Measurements from ENCODE around the gene TBX2.

Gene TBX2

GRCh38 chr17:61380836-61381525, 18.7 kb upstream of the TBX2 start:
- Histone ChIP-seq H3K4me3 (ENCODE audit: low read depth, low read length, poor library complexity, severe bottlenecking) (no peak overlapping the region), H3K4me1 (ENCODE audit: insufficient read depth, low read length, severe bottlenecking) (no peaks in the 10 kb centered on the region)
- TF ChIP-seq, protein P1, sequence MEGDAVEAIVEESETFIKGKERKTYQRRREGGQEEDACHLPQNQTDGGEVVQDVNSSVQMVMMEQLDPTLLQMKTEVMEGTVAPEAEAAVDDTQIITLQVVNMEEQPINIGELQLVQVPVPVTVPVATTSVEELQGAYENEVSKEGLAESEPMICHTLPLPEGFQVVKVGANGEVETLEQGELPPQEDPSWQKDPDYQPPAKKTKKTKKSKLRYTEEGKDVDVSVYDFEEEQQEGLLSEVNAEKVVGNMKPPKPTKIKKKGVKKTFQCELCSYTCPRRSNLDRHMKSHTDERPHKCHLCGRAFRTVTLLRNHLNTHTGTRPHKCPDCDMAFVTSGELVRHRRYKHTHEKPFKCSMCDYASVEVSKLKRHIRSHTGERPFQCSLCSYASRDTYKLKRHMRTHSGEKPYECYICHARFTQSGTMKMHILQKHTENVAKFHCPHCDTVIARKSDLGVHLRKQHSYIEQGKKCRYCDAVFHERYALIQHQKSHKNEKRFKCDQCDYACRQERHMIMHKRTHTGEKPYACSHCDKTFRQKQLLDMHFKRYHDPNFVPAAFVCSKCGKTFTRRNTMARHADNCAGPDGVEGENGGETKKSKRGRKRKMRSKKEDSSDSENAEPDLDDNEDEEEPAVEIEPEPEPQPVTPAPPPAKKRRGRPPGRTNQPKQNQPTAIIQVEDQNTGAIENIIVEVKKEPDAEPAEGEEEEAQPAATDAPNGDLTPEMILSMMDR (IDR thresholded peaks at IDR 0.05; ENCODE audit: low read length): no peak
- TF ChIP-seq EZH2 (IDR thresholded peaks at IDR 0.05; ENCODE audit: borderline replicate concordance, low read length): no peak

DNA sequence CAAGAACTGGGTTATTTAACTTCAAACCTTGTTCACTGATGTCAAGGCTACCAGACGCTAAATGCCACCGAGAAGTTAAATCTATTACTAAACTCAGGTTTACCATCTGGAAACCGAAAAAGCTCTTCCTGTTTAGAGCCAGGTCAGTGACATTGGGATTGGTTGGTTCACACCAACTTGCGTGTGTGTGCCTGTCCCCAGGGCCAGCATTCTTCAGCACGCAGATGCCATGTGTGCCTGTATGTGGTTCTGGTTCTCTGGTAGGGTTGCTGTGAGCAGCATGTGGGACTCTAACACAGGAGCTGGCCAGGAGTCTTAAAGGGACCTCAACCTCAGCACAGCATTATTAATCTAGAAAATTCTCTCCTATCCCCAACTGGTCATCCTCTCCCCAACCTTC, 18.1 kb upstream of the TBX2 start:
- Histone ChIP-seq H3K4me2 (ENCODE audit: low read length) (no peak overlapping the region), H3K9me3 (ENCODE audit: low read length) (no peaks in the 10 kb centered on the region), H4K20me1 (ENCODE audit: insufficient read depth, low read length) (no peaks in the 10 kb centered on the region), H3K36me3 (ENCODE audit: insufficient read depth, low read length) (no peaks in the 10 kb centered on the region), H3K27ac (ENCODE audit: low read depth, low read length, poor library complexity, severe bottlenecking) (no peak overlapping the region), H3K9ac (ENCODE audit: low read length) (no peak overlapping the region), H3K4me3 (ENCODE audit: low read depth, low read length, poor library complexity, severe bottlenecking) (no peak overlapping the region), H3K4me1 (ENCODE audit: insufficient read depth, low read length, severe bottlenecking) (no peaks in the 10 kb centered on the region), H2AFZ (ENCODE audit: low read length) (no peak overlapping the region), H3K9me2 (ENCODE audit: low read depth, low read length) (no peaks in the 10 kb centered on the region), H3K27me3 (ENCODE audit: insufficient read depth, low read length) (no peaks in the 10 kb centered on the region), H3F3A (ENCODE audit: insufficient read depth, low read length) (no peaks in the 10 kb centered on the region), H3K79me2 (ENCODE audit: insufficient read depth, low read length) (no peaks in the 10 kb centered on the region)
- TF ChIP-seq, protein P1 (IDR thresholded peaks at IDR 0.05; ENCODE audit: low read length): no peak
- no peak for TF ChIP-seq EZH2 (IDR thresholded peaks at IDR 0.05; ENCODE audit: borderline replicate concordance, low read length)

More at GRCh38 chr17:61380836-61381525, 18.7 kb upstream of the TBX2 start:
- Histone ChIP-seq H2AFZ (ENCODE audit: low read length) (no peak overlapping the region), H3K27ac (ENCODE audit: low read depth, low read length, poor library complexity, severe bottlenecking) (no peak overlapping the region), H3K4me2 (ENCODE audit: low read length) (no peak overlapping the region), H3K9me3 (ENCODE audit: low read length) (no peaks in the 10 kb centered on the region), H3K9ac (ENCODE audit: low read length) (no peak overlapping the region), H4K20me1 (ENCODE audit: insufficient read depth, low read length) (no peaks in the 10 kb centered on the region), H3F3A (ENCODE audit: insufficient read depth, low read length) (no peaks in the 10 kb centered on the region), H3K9me2 (ENCODE audit: low read depth, low read length) (no peaks in the 10 kb centered on the region), H3K27me3 (ENCODE audit: insufficient read depth, low read length) (no peaks in the 10 kb centered on the region), H3K36me3 (ENCODE audit: insufficient read depth, low read length) (no peaks in the 10 kb centered on the region), H3K79me2 (ENCODE audit: insufficient read depth, low read length) (no peaks in the 10 kb centered on the region)

GRCh38 chr17:61382796-61383688, 16.6 kb upstream of the TBX2 start:
- Histone ChIP-seq H3K36me3 (ENCODE audit: insufficient read depth, low read length) (no peaks in the 10 kb centered on the region), H4K20me1 (ENCODE audit: insufficient read depth, low read length) (no peaks in the 10 kb centered on the region), H3K27ac (ENCODE audit: low read depth, low read length, poor library complexity, severe bottlenecking) (no peak overlapping the region), H3K4me2 (ENCODE audit: low read length) (no peak overlapping the region), H3K4me3 (ENCODE audit: low read depth, low read length, poor library complexity, severe bottlenecking) (no peak overlapping the region), H3K9me2 (ENCODE audit: low read depth, low read length) (no peaks in the 10 kb centered on the region), H3K9ac (ENCODE audit: low read length) (no peak overlapping the region), H3F3A (ENCODE audit: insufficient read depth, low read length) (no peaks in the 10 kb centered on the region), H2AFZ (ENCODE audit: low read length) (no peak overlapping the region), H3K27me3 (ENCODE audit: insufficient read depth, low read length) (no peaks in the 10 kb centered on the region), H3K4me1 (ENCODE audit: insufficient read depth, low read length, severe bottlenecking) (no peaks in the 10 kb centered on the region), H3K79me2 (ENCODE audit: insufficient read depth, low read length) (no peaks in the 10 kb centered on the region), H3K9me3 (ENCODE audit: low read length) (no peaks in the 10 kb centered on the region)
- TF ChIP-seq, protein P1 (IDR thresholded peaks at IDR 0.05; ENCODE audit: low read length): no peak
- TF ChIP-seq EZH2 (IDR thresholded peaks at IDR 0.05; ENCODE audit: borderline replicate concordance, low read length): no peak

Measured in OCI-LY1 (cell line).